ENCODE measurements around the gene DIRAS3.

Gene DIRAS3

DNA sequence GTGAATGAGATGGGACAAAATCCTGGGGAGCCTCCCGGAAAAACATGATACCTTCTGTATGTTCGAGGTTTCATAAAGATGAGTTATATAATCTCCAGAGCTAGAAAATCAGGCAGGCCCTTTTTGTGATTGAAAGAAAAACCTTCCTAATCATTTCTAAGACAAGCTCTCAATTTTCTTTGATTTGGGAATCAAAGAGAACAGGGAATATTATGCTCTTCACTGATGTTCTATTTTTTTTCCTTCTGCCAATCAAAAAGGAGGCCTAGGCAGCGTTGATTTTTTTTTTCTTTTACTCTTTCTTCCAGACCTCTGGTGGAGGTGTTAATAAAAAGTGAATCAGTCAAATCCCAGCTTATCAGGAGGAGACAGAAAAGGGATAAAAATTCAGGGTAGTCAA lies 34.5 kb downstream of the DIRAS3 start:
- no peaks in the 10 kb centered on the region for H3K27me3 ChIP-seq (ENCODE audit: control insufficient read depth, low read length)
- H3K4me3 ChIP-seq (ENCODE audit: low read length): no peak overlapping the region
- no peak overlapping the region for H3K4me2 ChIP-seq (ENCODE audit: low read length)
- H3K27ac ChIP-seq (ENCODE audit: low read depth, low read length): no peak overlapping the region
- H3K79me2 ChIP-seq (ENCODE audit: control insufficient read depth, low read length): no peaks in the 10 kb centered on the region
- no peaks in the 10 kb centered on the region for H3K36me3 ChIP-seq (ENCODE audit: control insufficient read depth, low read length)
- no peaks in the 10 kb centered on the region for H3K4me1 ChIP-seq (ENCODE audit: control insufficient read depth, low read length)
- no peaks in the 10 kb centered on the region for H3K9me2 ChIP-seq (replicated peaks; ENCODE audit: control insufficient read depth, low read length)
- H3F3A ChIP-seq (ENCODE audit: control insufficient read depth, insufficient read depth): no peaks in the 10 kb centered on the region
- H3K9me3 ChIP-seq (ENCODE audit: control insufficient read depth, insufficient read depth, low read length): no peaks in the 10 kb centered on the region
- no peaks in the 10 kb centered on the region for H4K20me1 ChIP-seq (ENCODE audit: control insufficient read depth, insufficient read depth, low read depth, low read length)
- TF ChIP-seq CTCF (IDR thresholded peaks at IDR 0.05; ENCODE audit: low read depth, low read length, poor library complexity, severe bottlenecking) (no peak), EZH2phosphoT487 (IDR thresholded peaks at IDR 0.05; ENCODE audit: borderline replicate concordance, low read length) (no peak)

DNA sequence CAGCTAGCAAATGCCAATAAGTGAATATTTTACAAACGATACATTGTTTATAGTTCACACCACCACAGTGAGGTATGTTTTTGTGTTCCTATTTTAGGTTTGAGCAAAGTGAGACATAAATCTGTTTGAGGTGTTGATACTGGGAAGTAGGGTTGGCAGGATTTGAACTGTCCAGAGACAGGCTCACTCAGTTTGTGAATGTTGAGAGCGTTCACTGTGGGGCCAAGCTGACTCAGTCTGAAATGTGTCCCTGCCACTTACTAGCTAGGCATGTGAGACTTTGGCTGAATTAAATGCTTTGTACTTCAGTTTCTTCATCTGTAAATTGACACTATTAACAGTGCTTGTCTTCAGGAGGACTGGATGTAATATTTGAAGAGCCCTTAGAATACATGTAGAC lies 35.1 kb downstream of the DIRAS3 start:
- no peak for TF ChIP-seq EZH2phosphoT487 (IDR thresholded peaks at IDR 0.05; ENCODE audit: borderline replicate concordance, low read length)
- no peak for TF ChIP-seq CTCF (IDR thresholded peaks at IDR 0.05; ENCODE audit: low read depth, low read length, poor library complexity, severe bottlenecking)
- H3K4me3 ChIP-seq (ENCODE audit: low read length): no peak overlapping the region

GRCh38 chr1:68013351-68013750 lies 37.1 kb downstream of the DIRAS3 start:
- Histone ChIP-seq H3K4me3 (ENCODE audit: low read length) (no peak overlapping the region), H3K4me2 (ENCODE audit: low read length) (no peak overlapping the region), H4K20me1 (ENCODE audit: control insufficient read depth, insufficient read depth, low read depth, low read length) (no peaks in the 10 kb centered on the region), H3F3A (ENCODE audit: control insufficient read depth, insufficient read depth) (no peaks in the 10 kb centered on the region), H3K79me2 (ENCODE audit: control insufficient read depth, low read length) (no peaks in the 10 kb centered on the region), H3K36me3 (ENCODE audit: control insufficient read depth, low read length) (no peaks in the 10 kb centered on the region), H3K4me1 (ENCODE audit: control insufficient read depth, low read length) (no peaks in the 10 kb centered on the region), H3K27me3 (ENCODE audit: control insufficient read depth, low read length) (no peaks in the 10 kb centered on the region), H3K27ac (ENCODE audit: low read depth, low read length) (no peak overlapping the region), H3K9me2 (replicated peaks; ENCODE audit: control insufficient read depth, low read length) (no peaks in the 10 kb centered on the region), H3K9me3 (ENCODE audit: control insufficient read depth, insufficient read depth, low read length) (no peaks in the 10 kb centered on the region)
- no peak for TF ChIP-seq CTCF (IDR thresholded peaks at IDR 0.05; ENCODE audit: low read depth, low read length, poor library complexity, severe bottlenecking)

More for the DNA sequence above, 35.1 kb downstream of the DIRAS3 start:
- Histone ChIP-seq H3K36me3 (ENCODE audit: control insufficient read depth, low read length) (no peaks in the 10 kb centered on the region), H3K27me3 (ENCODE audit: control insufficient read depth, low read length) (no peaks in the 10 kb centered on the region), H3F3A (ENCODE audit: control insufficient read depth, insufficient read depth) (no peaks in the 10 kb centered on the region), H4K20me1 (ENCODE audit: control insufficient read depth, insufficient read depth, low read depth, low read length) (no peaks in the 10 kb centered on the region), H3K9me3 (ENCODE audit: control insufficient read depth, insufficient read depth, low read length) (no peaks in the 10 kb centered on the region), H3K27ac (ENCODE audit: low read depth, low read length) (no peak overlapping the region), H3K4me1 (ENCODE audit: control insufficient read depth, low read length) (no peaks in the 10 kb centered on the region), H3K79me2 (ENCODE audit: control insufficient read depth, low read length) (no peaks in the 10 kb centered on the region), H3K4me2 (ENCODE audit: low read length) (no peak overlapping the region), H3K9me2 (replicated peaks; ENCODE audit: control insufficient read depth, low read length) (no peaks in the 10 kb centered on the region)

Data from DOHH2 (cell line).